ENCODE results near the gene PGLYRP3.
A peak's percentile ranks its signal among the peaks of the same experiment; 100 is the strongest.

The PGLYRP3 gene, protein sequence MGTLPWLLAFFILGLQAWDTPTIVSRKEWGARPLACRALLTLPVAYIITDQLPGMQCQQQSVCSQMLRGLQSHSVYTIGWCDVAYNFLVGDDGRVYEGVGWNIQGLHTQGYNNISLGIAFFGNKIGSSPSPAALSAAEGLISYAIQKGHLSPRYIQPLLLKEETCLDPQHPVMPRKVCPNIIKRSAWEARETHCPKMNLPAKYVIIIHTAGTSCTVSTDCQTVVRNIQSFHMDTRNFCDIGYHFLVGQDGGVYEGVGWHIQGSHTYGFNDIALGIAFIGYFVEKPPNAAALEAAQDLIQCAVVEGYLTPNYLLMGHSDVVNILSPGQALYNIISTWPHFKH

DNA sequence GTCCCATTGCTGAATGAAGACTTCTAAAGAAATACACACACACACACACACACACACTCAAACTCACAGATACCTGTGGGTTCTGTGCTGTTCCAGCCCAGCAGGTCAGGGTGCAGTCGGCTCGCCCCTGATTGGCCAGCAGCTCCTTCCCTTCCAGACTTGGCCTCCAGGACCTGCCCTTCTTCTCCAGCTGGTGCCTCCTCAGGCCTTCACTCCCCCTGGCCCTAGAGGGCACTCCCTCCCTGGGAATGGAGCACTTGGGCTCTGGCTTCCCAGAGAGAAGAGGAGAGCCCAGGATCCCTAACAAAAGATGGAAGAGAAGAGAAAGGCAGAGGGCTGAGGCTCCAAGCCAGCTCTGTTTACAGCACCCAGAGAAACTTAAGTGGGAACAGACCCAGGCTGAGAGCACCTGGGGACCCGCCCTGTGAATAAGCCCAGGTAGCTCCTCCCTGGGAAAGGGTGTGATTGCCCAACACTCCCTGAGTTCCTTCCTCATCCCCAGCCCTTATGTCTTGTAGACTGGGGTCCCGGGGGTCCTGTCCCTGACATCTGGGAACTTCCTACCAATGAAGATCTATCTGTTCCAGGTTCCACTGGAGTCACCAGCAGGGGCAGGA lies at the start of gene PGLYRP3:
TSS of gene PGLYRP3 (minus strand) at position 383 of the 617 bp plus-strand sequence. CDS start 2,287 bp downstream, outside the sequence.
- no peak for DNase-seq (ENCODE audit: low read depth in 2 of 2, low spot score in 1 of 2)

DNA sequence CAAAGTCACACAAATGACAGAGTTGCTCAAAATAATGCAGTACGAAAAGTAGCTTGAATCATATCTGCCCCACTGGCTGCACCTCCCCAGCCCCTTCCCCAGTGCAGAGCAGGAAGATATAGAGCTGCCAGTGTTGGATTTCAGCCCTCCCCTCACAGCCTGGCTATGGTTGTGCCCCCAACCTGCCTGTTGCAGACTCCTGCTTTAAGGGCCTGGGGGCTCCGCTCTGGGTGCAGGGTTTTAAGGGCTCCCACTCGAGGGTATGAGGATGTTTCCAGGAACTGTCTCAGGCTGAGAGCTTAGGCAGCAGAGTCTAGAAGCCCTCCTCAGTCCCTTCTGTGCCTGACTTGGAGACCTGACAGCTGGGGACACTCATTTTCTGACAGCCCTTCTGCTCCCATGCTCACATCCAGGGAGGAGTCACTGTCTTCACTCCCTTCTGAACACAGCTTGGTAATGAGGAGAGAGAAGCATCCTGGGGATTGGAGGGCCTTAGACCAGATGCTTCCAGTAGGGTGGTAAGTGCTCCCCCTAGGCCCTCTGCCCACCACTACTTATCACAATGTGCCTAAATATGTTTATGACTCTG lies 49.5 kb upstream of the PGLYRP3 start:
- no peak for DNase-seq (ENCODE audit: low read depth in 2 of 2, low spot score in 1 of 2)

DNA sequence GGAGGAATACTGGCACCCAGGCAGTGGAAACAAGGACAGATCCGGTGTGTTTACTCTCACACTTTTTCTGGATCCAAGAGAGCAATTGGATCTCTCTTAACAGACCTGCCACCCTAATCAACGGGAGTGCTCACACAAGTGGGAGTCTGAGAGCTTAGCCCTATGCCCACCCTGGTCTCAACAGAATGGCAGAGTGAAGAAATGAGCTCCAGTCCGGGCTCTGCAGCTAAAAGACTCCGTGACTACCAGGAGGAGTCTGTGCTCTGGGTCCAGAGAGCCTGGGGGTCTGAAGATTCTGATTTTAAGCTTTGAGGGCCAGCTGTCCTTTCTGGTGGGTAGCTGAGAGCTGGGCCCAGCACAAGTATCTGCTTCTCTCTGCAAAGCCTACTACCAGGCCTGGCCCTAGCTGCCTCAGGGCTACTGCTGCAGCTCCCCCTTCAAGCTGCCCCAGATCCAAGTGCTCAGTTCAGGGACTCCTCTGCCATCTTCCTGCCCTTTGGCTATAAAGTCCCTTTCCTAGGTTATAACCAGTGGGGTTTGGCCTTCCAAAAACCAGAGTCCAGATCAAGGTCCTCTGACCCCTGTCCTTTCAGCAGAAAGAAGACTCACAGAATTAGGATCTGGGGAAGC lies 48.8 kb upstream of the PGLYRP3 start:
- DNase-seq (ENCODE audit: low read depth in 2 of 2, low spot score in 1 of 2): no peak

DNA sequence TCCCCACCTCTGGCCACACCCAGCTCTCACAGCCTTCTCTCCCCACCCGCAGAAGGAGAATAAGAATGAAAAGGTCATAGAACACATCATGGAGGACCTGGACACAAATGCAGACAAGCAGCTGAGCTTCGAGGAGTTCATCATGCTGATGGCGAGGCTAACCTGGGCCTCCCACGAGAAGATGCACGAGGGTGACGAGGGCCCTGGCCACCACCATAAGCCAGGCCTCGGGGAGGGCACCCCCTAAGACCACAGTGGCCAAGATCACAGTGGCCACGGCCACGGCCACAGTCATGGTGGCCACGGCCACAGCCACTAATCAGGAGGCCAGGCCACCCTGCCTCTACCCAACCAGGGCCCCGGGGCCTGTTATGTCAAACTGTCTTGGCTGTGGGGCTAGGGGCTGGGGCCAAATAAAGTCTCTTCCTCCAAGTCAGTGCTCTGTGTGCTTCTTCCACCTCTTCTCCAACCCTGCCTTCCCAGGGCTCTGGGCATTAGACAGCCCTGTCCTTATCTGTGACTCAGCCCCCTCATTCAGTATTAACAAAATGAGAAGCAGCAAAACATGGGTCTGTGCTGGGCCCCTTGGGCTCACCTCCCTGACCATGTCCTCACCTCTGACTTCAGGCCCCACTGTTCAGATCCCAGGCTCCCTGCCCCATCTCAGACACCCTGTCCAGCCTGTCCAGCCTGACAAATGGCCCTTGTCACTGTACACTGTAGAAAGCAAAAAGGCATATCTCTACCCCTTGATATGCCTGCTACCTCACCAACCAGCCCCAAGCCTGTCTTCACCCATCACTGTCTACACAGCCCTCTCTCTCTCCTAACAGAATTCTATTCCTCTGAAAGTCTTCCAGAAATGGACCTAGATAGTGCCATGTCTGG lies 48.1 kb upstream of the PGLYRP3 start:
- DNase-seq (ENCODE audit: low read depth in 2 of 2, low spot score in 1 of 2): no peak

DNA sequence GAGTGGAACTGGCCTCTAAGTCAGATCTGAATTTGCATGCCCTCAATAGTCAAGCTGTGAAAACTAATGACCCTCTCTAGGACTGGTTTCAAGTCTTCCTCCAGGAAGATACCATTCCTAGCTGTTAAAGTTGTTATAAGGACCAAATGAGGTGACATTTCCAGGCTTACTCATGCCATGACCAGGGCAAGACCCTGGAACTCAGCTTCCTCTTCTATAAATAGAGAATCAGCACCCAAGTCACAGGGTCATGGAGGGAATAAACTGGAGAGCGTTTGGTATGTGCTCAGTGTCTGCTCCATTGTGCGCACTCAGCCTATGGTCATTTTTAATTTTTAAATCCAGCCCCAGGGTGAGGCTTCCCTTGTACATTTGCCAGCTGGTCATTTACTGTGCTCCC lies 47.4 kb upstream of the PGLYRP3 start:
- DNase-seq (ENCODE audit: low read depth in 2 of 2, low spot score in 1 of 2): no peak

DNA sequence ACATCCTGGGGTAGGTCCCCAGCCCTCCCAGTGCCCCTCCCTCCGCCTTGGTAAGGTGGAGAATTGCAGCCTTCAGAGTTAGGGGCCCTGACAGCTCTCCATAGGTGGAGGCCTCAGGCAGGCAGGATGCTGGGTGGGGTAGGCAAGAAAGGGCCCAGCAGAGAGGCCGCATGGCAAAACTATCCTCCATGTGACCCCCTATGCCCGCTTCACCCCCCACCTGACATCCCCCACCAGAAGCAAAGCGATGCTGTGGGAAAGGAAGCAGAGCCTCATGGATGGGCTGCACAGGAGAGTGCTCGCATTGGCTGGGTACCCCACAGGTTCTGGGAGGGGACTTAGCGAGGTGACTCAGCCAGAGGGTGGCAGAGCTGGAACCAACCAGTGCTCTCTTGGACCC lies 46.5 kb upstream of the PGLYRP3 start:
- DNase-seq (ENCODE audit: low read depth in 2 of 2, low spot score in 1 of 2): no peak

DNA sequence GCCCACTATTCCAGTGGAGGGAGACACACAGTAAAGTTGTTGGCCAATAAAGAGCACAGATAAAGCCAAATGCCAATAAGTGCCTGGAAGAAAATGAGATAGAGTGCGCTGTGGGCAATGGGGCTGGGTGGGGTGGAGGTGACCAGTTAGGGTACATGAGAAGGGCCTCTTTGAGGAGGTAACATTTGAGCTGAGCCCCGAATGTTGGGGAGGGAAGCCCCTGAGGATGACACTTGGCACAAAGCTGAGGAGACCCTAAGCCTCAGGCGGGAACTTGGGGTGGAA lies 45.9 kb upstream of the PGLYRP3 start:
- no peak for DNase-seq (ENCODE audit: low read depth in 2 of 2, low spot score in 1 of 2)

DNA sequence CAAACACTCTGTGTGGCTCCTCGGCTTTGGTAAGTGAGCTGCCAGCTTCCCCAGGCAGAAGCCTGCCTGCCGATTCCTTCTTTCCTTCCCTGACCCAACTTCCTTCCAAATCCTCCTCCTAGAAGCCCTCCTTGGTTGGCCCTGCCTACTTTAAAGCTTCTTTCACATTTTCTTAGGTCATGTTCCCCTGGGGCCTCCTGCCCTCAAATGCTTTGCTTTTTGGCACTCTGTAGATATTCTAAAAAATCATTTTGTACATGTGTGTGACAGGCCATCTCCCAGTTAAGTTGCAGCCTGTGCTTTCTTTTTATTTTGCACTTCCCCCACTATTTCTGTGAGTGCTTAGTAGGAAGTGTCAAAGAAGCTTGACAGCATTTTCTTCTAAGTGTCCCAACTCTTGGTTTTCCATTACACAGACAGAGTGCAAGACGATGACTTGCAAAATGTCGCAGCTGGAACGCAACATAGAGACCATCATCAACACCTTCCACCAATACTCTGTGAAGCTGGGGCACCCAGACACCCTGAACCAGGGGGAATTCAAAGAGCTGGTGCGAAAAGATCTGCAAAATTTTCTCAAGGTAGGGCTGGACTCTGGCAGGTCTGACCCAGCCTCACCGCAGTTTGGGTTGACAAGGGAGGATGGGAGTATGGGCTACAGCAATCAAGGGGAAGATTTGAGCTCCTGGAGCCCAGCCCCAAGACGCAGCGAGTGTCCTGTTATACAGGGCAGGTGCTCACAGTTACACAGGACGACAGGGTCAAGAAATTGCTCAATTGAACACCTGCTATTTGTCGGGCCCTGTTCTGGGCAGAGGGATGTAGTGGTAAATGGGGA lies 45.3 kb upstream of the PGLYRP3 start, which contains the start of gene S100A9:
TSS of gene S100A9 (plus strand) at position 2 of the 838 bp plus-strand sequence. CDS start at position 432, 430 bp downstream.
- no peak for DNase-seq (ENCODE audit: low read depth in 2 of 2, low spot score in 1 of 2)

DNA sequence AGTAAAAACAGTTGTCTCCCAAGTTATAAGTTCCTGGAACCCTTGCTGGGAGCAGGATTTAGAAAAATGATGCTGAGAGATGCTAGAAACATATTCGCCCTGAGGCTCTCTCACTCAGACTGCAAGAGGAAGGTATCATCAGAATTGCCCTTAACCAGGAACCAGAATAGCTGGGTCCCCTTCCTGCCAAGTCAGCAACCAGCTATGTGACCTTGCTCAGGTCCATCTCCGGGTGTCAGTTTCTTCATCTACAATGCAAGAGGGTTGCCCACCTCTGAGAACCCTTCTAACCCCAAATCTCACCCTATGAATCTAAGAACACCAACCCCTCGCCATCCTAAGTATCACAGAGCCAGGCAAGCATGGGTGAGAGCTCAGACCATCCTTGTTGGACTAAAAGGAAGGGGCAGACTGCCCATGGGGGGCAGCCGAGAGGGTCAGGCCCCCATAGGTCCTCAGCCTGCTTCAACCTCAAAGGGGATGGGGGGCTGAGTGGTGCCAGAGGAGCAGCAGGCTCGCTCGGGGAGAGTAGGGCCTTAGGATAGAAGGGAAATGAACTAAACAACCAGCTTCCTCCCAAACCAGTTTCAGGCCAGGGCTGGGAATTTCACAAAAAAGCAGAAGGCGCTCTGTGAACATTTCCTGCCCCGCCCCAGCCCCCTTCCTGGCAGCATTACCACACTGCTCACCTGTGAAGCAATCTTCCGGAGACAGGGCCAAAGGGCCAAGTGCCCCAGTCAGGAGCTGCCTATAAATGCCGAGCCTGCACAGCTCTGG lies 44.5 kb upstream of the PGLYRP3 start:
- no peak for DNase-seq (ENCODE audit: low read depth in 2 of 2, low spot score in 1 of 2)

DNA sequence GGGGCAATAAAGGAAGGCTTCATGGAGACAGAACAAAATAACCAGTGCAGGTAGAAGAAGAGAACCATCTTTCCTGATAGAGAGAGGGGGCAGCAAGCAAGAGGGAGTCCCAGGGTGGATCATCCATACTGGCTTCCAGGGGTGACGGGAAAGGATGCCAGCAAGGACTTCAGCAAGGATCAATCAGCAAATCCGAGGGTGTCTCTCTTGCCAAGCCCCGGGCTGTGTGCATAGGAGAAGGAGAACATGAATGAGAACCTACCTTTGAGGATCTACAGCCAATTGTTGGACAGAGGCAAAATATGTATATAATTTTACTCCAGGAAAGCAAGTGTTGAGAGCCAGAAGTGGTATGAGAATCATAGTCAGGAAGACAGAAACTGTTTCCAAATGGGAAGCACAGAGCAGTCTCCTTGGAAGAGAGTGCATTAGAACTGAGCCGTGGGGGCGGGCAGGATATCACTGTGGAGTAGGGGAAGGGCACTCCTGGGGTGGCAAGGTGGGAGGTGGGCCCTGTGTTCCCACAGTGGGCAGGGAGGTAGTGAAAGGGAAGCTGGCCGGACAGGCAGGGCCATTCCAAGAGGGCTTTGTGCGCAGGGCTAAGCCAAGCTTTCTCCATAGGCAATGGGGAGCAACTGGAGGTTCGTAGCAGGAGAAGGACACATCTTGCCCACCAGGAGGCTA lies 43.8 kb upstream of the PGLYRP3 start:
- no peak for DNase-seq (ENCODE audit: low read depth in 2 of 2, low spot score in 1 of 2)

DNA sequence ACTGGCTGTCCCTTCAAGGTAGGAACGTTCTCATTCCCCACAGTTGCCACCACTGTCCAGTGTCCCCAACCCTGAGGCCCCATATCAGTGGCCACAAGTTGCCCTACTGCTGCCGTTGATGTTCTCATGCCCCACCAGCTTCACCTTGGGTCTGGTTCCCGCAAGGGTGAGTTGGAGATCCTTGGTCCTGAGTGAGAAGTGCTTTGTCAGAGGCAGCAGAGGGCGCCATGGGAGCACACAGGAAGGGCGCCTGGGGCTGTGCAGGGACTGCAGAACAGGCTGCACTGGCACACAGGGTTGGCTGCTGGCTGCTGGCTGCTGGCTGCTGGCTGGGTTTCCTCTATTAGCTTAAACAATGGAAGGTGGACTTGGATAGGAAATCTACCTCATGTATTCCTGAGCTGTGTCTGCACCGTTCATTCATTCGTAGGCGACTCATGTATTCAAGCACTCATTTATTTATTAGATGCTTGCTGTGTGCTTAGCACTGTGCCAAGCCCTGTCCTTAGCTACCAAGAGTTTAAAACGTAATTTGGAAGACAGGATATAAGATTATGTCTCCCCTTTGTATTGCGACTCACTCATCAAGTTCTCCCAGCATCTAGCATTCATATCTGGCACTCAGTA lies 42.8 kb upstream of the PGLYRP3 start:
- DNase-seq (ENCODE audit: low read depth in 2 of 2, low spot score in 1 of 2): no peak

DNA sequence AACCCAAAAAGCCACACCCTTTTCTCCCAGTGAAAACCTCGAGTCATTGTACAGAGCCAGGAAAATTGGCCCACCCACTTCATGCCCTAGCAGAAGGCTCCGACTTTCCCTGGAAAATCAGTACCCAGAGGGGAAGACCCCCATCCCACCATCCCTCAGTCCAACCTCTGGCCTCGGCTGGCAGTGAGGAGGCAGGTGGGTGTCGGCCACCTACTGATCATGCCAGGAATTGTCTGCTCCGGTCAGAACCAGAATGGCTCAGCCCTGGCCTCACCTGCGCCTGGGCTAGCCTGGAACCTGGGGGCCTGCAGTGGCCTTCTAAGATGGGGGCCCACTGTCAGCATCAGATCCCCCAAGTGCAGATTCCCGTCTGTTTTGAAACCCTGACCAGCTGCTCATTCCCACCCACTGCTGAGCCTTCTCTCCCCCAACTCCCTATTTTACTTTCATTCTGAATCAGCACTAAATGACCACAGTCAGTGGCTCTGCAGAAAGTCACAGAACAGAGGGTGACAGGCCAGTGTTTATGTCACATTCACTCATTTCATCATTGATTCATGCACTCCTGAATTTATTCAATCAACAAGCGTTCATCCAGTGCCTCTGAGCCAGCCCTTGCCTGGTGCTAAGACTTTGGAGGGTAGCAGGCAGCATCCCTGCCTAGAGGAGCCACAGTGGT lies 41.9 kb upstream of the PGLYRP3 start:
- no peak for DNase-seq (ENCODE audit: low read depth in 2 of 2, low spot score in 1 of 2)

DNA sequence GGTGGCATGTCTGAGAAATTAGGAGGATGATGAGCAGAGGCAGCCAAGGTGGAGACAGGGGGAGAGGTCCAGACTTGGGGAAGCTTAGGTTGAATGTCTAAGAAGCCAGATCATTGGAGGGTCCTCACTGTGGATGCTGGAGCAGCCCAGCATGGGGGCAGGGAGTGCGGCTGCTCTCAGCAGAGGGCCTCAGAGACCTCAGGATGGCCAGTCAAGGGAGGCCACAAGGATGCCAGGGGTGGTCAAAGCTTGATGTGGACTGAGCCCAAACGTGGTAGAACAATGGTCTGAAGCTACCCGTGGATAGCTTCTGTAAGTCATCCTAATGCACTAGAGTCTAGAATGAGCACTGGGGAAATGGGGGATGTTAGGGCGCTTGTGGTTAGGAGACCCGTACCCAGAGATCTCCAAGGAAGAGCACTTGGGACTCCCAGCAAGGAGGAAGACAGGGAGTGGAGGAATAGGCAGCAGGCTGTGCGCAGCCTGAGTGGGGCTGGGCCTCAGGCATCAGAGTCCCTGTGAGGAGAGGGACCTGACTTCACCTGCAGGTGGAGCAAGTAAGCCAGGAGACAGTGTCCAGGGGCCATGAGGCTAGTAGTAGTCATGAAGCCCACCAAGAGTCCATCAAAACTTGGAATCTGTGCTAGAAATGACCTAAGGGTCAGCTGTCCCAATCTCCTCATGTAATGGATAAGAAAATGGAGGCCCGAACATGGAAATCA lies 40.6 kb upstream of the PGLYRP3 start:
- no peak for DNase-seq (ENCODE audit: low read depth in 2 of 2, low spot score in 1 of 2)

DNA sequence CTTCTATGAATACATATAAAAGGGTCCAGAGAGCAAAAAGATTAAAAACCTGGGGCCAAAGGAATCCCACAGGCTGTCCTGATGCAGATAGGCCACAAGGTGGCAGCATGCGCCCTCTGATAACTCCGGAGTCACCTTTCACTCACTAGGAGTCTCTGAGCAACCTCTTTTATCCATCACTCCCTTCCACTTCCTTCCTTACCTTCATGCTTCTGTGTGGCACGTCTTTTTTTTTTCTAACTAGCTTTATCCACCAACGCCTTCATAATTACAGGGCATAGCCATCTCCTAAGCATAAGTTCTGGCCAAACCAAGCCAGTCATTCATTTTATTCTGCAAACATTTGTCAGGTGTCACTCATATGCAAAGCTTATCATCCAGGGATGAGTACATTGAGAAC lies 39.8 kb upstream of the PGLYRP3 start:
- peak; percentile 14 to 35 for DNase-seq (ENCODE audit: low read depth in 2 of 2, low spot score in 1 of 2)

DNA sequence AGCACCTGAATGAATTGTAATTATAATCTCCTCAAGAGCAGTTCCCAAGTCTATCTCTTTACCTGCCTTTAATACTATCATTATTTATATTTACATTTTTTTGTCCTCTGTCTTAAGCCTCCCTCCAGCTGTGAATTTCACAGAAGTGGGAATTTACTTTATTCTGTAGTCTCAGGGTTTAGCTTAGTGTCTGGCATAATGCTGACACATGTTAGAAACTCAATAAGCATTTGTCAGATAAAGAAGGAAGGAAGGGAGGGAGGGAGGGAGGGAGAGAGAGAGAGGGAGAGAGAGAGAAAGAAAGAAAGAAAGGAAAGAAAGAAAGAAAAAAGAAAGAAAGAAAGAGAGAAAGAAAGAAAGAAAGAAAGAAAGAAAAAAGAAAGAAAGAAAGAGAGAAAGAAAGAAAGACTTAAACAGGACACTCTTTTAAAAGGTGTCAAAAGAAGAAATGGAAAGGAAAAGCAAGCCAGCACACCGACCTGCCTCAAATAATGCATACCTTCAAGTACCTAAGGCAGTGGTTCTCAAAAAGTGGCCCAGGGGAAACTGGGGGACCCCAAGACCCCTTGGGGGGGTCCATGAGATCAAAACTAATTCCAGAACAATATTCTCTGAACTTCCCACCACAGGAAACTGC lies 37.7 kb upstream of the PGLYRP3 start:
- DNase-seq (ENCODE audit: low read depth in 2 of 2, low spot score in 1 of 2): no peak

DNA sequence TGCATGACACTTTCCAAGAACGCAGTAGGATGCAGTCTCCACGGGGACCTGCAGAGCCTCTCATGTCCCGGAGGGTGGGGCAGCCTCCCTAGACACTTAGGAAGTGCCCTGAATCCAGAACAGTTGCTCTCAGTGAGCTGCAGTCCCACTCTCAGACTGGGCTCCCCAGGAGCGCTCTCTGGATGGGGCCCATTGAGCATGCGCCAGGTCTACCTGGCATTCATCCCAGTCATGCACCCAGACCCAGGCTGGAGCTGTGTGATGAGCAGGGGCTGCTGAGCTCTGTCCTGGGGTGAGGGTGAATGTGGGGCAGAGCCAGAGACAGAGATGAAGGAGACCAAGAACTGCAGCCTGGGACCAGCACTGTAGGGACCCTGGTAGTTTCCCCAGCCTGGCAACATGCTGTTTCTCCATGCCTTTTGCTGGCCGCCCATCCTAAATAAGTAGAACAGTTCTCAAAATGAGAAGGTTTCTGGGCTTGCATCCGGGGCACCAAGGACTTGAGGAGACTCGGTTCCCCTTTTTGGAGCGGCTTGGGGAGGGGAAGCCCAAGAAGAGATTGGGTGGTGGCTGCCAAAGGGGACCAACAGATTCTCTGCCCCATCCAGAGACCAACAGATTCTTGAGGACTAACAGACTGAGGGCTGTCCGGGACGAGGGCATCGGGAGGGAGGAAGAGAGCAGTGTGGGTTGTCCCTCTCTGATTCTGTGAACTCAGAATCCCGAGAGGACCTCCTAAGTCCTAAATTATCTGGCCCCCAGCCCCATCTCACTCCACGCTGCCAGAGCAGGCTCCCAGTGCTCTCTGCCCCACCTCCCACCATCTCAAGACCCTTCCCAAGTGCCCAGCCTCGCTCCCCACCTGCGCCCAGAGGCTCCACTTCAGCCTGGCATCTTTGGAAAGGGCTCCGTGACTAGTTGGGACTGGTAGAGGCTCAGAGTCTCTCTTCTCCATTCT lies 36.9 kb upstream of the PGLYRP3 start:
- DNase-seq (ENCODE audit: low read depth in 2 of 2, low spot score in 1 of 2): no peak
